Esophagus (tissue), 2 donors: Measurements from ENCODE around the gene CDH15. TPM values are rescaled to one million over a fixed set of nuclear protein-coding genes. Genes with fewer than 3 reads are reported as not detected.
A peak's percentile ranks its signal among the peaks of the same experiment; 100 is the strongest.

Experiments
- H3K27ac ChIP-seq, 2 donors: one replicate each; pipeline ENCODE4 v1.5.1; 2013; ENCODE audit warnings: low read depth in 2 of 2, mild to moderate bottlenecking in 2 of 2, inconsistent platforms in 1 of 2, low read length in 1 of 2, moderate library complexity in 1 of 2
- H3K27me3 ChIP-seq, 2 donors: one replicate each; pipeline ENCODE4 v1.6.1; 2013; ENCODE audit warnings: low read length in 2 of 2, control low read depth in 1 of 2, mild to moderate bottlenecking in 1 of 2; ENCODE audit not compliant: insufficient read depth in 2 of 2, control insufficient read depth in 1 of 2
- H3K36me3 ChIP-seq, 2 donors: one replicate each; pipeline ENCODE4 v1.6.1; 2013; ENCODE audit warnings: low read length in 1 of 2; ENCODE audit not compliant: control insufficient read depth in 2 of 2, insufficient read depth in 2 of 2
- H3K4me1 ChIP-seq, 2 donors: one replicate each; pipeline ENCODE4 v1.6.1; 2013; ENCODE audit warnings: low read length in 1 of 2; ENCODE audit not compliant: control insufficient read depth in 2 of 2, insufficient read depth in 2 of 2
- H3K4me3 ChIP-seq, 2 donors: one replicate each; pipeline ENCODE4 v1.5.1; 2013; ENCODE audit warnings: low read length in 2 of 2, mild to moderate bottlenecking in 2 of 2, low read depth in 1 of 2, moderate library complexity in 1 of 2
- H3K9me3 ChIP-seq, 2 donors: one replicate each; pipeline ENCODE4 v1.6.1; 2013; ENCODE audit warnings: mild to moderate bottlenecking in 2 of 2, low read depth in 1 of 2, low read length in 1 of 2, moderate library complexity in 1 of 2; ENCODE audit not compliant: control insufficient read depth in 2 of 2, insufficient read depth in 1 of 2
- WGBS, 2 donors: extraction: QIAGEN DNeasy Blood & Tissue Kit; methylation state at CpG; one replicate each; pipeline ENCODE4 v1.1.7; 2013; 5-methylcytosine and 5-hydroxymethylcytosine counted together
- polyA plus RNA-seq, 2 donors: library from polyadenylated mRNA; stranded (reverse); fragments of 200-250 nt; gene quantifications; one replicate each; pipeline ENCODE4 v1.2.3, GENCODE V29; 2013
- donor health status: healthy with polysubstance abuse.
- donor health status: Bipolar disorder and iron deficiency.

CDH15 gene, protein sequence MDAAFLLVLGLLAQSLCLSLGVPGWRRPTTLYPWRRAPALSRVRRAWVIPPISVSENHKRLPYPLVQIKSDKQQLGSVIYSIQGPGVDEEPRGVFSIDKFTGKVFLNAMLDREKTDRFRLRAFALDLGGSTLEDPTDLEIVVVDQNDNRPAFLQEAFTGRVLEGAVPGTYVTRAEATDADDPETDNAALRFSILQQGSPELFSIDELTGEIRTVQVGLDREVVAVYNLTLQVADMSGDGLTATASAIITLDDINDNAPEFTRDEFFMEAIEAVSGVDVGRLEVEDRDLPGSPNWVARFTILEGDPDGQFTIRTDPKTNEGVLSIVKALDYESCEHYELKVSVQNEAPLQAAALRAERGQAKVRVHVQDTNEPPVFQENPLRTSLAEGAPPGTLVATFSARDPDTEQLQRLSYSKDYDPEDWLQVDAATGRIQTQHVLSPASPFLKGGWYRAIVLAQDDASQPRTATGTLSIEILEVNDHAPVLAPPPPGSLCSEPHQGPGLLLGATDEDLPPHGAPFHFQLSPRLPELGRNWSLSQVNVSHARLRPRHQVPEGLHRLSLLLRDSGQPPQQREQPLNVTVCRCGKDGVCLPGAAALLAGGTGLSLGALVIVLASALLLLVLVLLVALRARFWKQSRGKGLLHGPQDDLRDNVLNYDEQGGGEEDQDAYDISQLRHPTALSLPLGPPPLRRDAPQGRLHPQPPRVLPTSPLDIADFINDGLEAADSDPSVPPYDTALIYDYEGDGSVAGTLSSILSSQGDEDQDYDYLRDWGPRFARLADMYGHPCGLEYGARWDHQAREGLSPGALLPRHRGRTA
- polyA plus RNA-seq, result not detected

DNA sequence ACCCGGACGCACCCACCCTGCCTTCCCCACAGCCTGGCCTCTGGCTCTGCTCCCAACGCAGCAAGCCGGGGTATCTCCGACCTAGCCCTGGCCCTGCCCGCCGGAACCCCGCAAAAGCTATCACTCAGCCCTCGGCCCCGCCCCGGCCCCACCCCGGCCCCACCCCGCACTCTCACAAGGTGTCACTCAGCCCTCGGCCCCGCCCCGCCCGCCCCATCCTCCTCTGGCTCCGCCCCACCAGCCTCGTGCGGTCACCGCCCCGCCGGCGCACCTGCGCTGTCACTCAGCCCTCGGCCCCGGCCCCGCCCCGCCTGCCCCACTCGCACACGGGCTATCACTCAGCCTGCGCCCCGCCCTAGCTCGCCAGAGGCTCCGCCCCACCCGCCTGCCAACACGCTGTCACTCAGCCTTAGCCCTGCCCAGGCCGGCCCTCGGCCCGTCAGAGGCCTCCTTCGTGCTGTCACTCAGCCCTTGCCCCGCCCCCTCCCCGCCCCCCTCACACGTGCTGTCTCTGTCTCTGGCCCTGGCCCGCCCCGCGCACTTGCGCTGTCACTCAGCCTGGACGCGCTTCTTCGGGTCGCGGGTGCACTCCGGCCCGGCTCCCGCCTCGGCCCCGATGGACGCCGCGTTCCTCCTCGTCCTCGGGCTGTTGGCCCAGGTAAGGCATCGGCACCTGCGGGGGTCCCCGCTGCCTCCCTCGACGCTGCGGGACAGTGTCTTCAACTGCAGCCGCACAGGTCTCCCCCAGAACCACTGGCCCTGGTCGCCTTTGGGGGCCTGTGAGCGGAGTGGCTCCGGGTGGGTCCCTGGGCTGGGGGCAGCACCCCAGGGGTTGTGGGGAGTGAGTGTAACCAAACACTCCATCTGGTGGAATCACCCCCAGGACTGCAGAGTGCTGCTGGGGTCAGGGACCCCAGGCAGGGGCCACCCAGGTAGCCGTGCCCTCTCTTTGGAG lies at the start of gene CDH15:
CDH15 (plus strand) TSS at position 533 of the 955 bp plus-strand sequence; CDS start at position 617, 84 bp downstream.
- H3K27me3 ChIP-seq, result no peaks in the 10 kb centered on the region
- no peak within 1 kb of the TSS for H3K4me3 ChIP-seq
- WGBS, 2 donors, result 6 to 8% methylated on average over 52 to 74 of the region's 74 CpGs
- no peaks in the 10 kb centered on the region for H3K36me3 ChIP-seq
- H3K9me3 ChIP-seq, result no peaks in the 10 kb centered on the region
- H3K27ac ChIP-seq, result no peak within 1 kb of the TSS
- H3K4me1 ChIP-seq, result peaks cover 5 to 9% of the 10 kb centered on the region in 2 donors

DNA sequence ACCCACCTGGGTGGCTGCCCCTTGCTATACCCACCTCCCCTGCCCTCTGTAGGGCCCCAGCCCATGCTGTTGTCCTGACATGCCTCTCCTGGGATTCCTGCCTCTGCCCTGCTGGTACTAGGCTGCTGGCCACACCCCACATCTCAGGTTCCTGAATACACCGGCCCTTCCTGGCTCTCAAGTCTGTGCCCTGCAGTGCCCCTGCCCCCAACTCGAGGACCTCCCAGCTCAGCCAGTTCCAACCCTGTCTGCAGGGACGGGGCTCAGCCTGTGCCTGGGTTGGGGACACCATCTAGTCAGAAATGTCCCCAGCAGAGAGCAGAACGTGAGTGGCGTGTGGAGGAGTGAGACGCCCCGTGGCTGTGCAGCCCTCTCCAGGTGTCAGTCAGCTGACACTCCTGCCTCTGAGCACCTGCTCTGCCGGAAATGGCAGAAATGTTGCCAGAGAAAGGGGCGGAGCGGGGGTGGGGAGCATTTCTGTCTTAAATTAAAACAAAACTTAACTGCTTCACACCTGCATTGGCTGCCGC lies 49.2 kb upstream of the CDH15 start:
- Histone ChIP-seq H3K4me1 (peaks cover 3 to 9% of the 10 kb centered on the region in 2 donors), H3K9me3 (no peaks in the 10 kb centered on the region), H3K36me3 (peaks cover 6 to 33% of the 10 kb centered on the region in 2 donors), H3K4me3 (no peak overlapping the region), H3K27ac (peak overlapping the region in 1 of 2 donors; percentile 20), H3K27me3 (no peaks in the 10 kb centered on the region)
- WGBS, 2 donors, result 58 to 59% methylated on average over 11 of the region's 11 CpGs

DNA sequence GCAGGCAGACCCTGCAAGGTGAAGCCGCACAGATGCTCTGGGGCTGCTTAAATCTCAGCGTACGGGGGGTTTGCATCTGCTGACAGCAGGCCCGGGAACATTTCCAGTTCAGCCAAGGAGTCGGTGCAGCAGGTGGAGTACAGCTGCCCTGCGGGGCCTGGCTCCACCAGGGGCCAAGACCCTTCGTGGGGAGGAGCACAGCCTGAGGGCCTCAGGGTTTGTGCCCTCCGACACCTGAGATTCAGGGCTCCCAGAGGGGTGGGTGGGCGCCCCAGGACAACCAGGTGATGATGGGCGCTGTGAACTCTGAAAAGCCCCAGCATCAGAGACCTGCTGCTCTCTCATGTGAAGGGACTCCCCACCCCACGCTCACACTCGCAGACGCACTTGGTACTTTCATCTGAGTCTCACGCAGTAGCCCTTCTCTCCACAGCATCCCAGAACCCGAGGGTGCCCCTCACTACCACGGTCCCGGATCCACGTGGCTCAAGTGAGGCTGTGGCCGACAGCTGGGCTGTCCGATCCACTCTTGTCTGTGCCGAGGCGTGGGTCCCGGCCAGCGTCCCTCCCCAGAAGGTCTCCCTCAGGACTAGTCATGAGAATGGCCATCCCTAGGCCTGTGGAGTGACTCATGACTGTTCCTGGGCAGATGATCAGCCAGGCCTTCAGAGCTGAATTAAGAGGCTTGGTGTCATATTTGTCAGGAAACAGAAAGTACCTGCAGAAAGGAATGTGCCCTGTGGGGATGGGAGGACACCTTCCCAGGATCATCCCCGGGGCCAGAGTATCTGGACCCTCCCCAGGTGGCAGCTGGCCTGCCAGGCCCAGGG lies 48.3 kb upstream of the CDH15 start:
- Histone ChIP-seq H3K9me3 (no peaks in the 10 kb centered on the region), H3K27me3 (no peaks in the 10 kb centered on the region), H3K36me3 (peaks cover 6 to 28% of the 10 kb centered on the region in 2 donors), H3K27ac (no peak overlapping the region), H3K4me1 (peaks cover 3 to 9% of the 10 kb centered on the region in 2 donors), H3K4me3 (no peak overlapping the region)
- WGBS, 2 donors, result 86 to 88% methylated on average over 25 of the region's 25 CpGs

- Histone ChIP-seq H3K4me3 (no peak overlapping the region), H3K9me3 (no peaks in the 10 kb centered on the region), H3K4me1 (peaks cover 3 to 9% of the 10 kb centered on the region in 2 donors), H3K27ac (no peak overlapping the region), H3K36me3 (peaks cover 6 to 28% of the 10 kb centered on the region in 2 donors), H3K27me3 (no peaks in the 10 kb centered on the region)
- WGBS, 2 donors, result 96 to 99% methylated on average over 12 of the region's 12 CpGs
Observed at GRCh38 chr16:89123831-89124100, 47.8 kb upstream of the CDH15 start.

DNA sequence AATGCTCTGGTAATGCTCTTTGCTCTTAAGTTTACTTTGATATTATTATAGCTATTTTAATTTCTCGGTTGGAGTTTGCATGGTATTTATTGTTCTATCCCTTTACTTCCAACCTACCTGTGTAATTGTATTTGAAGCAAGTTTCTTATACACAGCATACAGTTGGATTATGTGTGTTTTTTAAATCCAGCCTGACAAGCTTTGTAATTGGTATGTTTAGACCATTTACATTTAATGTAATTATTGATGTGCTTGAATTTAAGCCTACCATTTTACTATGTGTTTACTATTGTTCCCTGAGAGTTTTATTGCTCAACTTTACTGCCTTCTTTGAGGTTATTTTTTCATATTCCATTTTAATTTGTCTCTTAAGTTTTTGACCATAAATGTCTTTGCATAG lies 42.2 kb upstream of the CDH15 start:
- no peaks in the 10 kb centered on the region for H3K9me3 ChIP-seq
- no peak overlapping the region for H3K27ac ChIP-seq
- 93 to 95% methylated on average over 1 of the region's 1 CpG for WGBS, 2 donors
- H3K27me3 ChIP-seq, result no peaks in the 10 kb centered on the region
- H3K4me1 ChIP-seq, result no peaks in the 10 kb centered on the region
- no peak overlapping the region for H3K4me3 ChIP-seq
- H3K36me3 ChIP-seq, result peaks cover 6 to 20% of the 10 kb centered on the region in 2 donors

DNA sequence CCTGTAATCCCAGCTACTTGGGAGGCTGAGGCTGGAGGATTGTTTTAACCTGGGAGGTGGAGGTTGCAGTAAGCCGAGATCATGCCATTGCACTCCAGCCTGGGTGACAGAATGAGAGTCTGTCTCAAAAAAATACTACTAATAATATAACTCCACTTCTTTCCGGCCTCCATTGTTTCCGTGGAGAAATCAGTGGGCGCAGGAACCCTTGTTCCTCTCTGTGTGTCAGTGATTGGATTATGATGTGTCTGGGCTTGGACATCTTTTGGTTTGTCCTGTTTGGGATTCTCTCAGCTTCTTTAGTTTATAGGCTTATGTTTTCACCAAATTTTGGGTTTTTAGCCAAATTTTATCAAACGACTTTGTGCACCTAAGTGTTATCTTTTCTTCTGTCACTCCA lies 41.1 kb upstream of the CDH15 start:
- Histone ChIP-seq H3K4me1 (no peaks in the 10 kb centered on the region), H3K27ac (no peak overlapping the region), H3K27me3 (no peaks in the 10 kb centered on the region), H3K9me3 (no peaks in the 10 kb centered on the region), H3K4me3 (no peak overlapping the region), H3K36me3 (peaks cover 6 to 25% of the 10 kb centered on the region in 2 donors)
- WGBS, 2 donors, result 96 to 98% methylated on average over 5 of the region's 5 CpGs

- Histone ChIP-seq H3K4me1 (no peaks in the 10 kb centered on the region), H3K27me3 (no peaks in the 10 kb centered on the region), H3K9me3 (no peaks in the 10 kb centered on the region), H3K27ac (no peak overlapping the region), H3K36me3 (peaks cover 6 to 29% of the 10 kb centered on the region in 2 donors), H3K4me3 (no peak overlapping the region)
- WGBS, 2 donors, result 92 to 94% methylated on average over 15 to 17 of the region's 17 CpGs
Observed at GRCh38 chr16:89131783-89132182, 39.8 kb upstream of the CDH15 start.

- Histone ChIP-seq H3K27ac (no peak overlapping the region), H3K4me1 (no peaks in the 10 kb centered on the region), H3K9me3 (no peaks in the 10 kb centered on the region), H3K27me3 (no peaks in the 10 kb centered on the region), H3K4me3 (no peak overlapping the region), H3K36me3 (peaks cover 6 to 31% of the 10 kb centered on the region in 2 donors)
- 95% methylated on average over 21 to 22 of the region's 22 CpGs for WGBS, 2 donors
Observed at GRCh38 chr16:89132194-89133005, 39.1 kb upstream of the CDH15 start.
